ENCODE results near the gene ZFPM1.

DNA sequence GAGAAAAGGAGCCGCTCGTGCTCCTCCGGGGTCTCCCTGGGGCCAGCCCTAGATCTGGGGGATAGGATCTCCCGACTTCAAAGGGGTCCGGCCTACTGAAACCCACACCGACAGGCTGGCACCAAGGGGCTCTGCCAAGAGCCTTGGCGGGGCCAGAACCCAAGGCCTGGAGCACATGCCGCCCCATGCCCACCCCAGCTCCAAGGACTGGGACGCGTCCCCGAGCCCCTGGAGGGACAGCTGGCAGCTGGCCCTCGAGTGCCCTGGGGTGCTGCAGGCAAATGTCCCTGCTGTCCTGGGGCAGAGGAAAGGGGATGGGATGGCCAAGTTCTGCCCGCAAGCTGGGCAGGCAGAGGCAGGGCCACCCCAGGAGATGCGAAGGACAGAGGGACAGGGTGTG is 31.8 kb upstream of the ZFPM1 start:
- TF ChIP-seq, protein P1, sequence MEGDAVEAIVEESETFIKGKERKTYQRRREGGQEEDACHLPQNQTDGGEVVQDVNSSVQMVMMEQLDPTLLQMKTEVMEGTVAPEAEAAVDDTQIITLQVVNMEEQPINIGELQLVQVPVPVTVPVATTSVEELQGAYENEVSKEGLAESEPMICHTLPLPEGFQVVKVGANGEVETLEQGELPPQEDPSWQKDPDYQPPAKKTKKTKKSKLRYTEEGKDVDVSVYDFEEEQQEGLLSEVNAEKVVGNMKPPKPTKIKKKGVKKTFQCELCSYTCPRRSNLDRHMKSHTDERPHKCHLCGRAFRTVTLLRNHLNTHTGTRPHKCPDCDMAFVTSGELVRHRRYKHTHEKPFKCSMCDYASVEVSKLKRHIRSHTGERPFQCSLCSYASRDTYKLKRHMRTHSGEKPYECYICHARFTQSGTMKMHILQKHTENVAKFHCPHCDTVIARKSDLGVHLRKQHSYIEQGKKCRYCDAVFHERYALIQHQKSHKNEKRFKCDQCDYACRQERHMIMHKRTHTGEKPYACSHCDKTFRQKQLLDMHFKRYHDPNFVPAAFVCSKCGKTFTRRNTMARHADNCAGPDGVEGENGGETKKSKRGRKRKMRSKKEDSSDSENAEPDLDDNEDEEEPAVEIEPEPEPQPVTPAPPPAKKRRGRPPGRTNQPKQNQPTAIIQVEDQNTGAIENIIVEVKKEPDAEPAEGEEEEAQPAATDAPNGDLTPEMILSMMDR (IDR thresholded peaks at IDR 0.05) = no peak
- no peak for TF ChIP-seq POLR2A (IDR thresholded peaks at IDR 0.05)
